Activated CD8-positive, alpha-beta T cell treated with anti-CD3 and anti-CD28 coated beads for 36 hours (primary cell): ENCODE data around the gene CD80. TPM values are rescaled to one million over a fixed set of nuclear protein-coding genes. Genes with fewer than 3 reads are reported as not detected.
A peak's percentile ranks its signal among the peaks of the same experiment; 100 is the strongest.

Experiments
- ATAC-seq: fragments of 200-7000 bp; cut with Tn5 transposase; one replicate; pipeline ENCODE4 v1.10.0; 2021; ENCODE audit warnings: mild to moderate bottlenecking, moderate library complexity
- CTCF ChIA-PET: fragments of 350-600 bp; sonication (Branson Sonifier 250); formaldehyde crosslinking; loops from one replicate; lab custom pipeline; 2021; ENCODE audit warnings: antibody characterized with exemption; lab: Charles Lee
- POLR2A ChIA-PET: fragments of 350-600 bp; sonication (Branson Sonifier 250); formaldehyde crosslinking; loops from one replicate; lab custom pipeline; 2021; ENCODE audit warnings: antibody characterized with exemption; lab: Charles Lee
- DNase-seq: peaks from one replicate; pipeline ENCODE4 v3.0.0-alpha.2; 2020
- H3K27ac Mint-ChIP-seq: one replicate; pipeline ENCODE4 v1.8.0; 2021; ENCODE audit warnings: mild to moderate bottlenecking, mixed read lengths
- H3K27me3 Mint-ChIP-seq: one replicate; pipeline ENCODE4 v1.8.0; 2021; ENCODE audit warnings: mixed read lengths
- H3K36me3 Mint-ChIP-seq: one replicate; pipeline ENCODE4 v1.8.0; 2021; ENCODE audit warnings: low read depth, mixed read lengths
- H3K4me1 Mint-ChIP-seq: one replicate; pipeline ENCODE4 v1.8.0; 2021; ENCODE audit warnings: low read depth, mixed read lengths
- H3K4me3 Mint-ChIP-seq: one replicate; pipeline ENCODE4 v1.8.0; 2021; ENCODE audit warnings: mild to moderate bottlenecking, moderate library complexity, mixed read lengths
- H3K9me3 Mint-ChIP-seq: one replicate; pipeline ENCODE4 v1.8.0; 2021; ENCODE audit warnings: mixed read lengths
- CTCF ChIP-seq: fragments of 200-600 bp; IDR thresholded peaks from one replicate; pipeline ENCODE4 v1.8.0; 2022; ENCODE audit warnings: antibody characterized with exemption, mild to moderate bottlenecking
- intact Hi-C: fragments of 100-400 bp; cut with micrococcal nuclease; formaldehyde crosslinking; loops from one replicate; pipeline ENCODE4 v1.10.0; 2022
- total RNA-seq, 2 experiments: library from RNA; stranded (reverse); gene quantifications; one replicate each; pipeline ENCODE4 v1.2.3, GENCODE V29; 2021

The CD80 gene
- total RNA-seq, 2 experiments from 2014 or later = 7.1 to 10.2 TPM

DNA sequence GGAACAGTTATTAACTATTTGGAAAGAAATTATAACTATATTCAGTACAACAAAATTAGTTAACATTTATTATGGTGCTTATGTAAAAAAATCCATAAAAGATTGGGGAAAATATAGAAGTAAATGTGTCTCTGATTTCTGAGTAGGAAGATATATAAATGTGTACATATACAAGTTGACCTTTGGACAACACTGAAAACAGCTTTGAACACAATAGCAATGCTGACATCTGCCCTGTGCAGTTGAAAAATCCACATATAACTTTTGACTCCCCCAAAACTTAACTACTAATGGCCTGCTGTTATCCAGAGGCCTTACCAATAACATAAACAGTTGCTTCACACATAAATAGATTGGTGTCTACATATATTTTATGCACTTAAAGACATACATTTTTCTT, 48.7 kb downstream of the CD80 start:
- no peaks in the 10 kb centered on the region for H3K9me3 Mint-ChIP-seq
- no peak for ATAC-seq
- no peaks in the 10 kb centered on the region for H3K27me3 Mint-ChIP-seq
- DNase-seq = no peak
- intact Hi-C loops = no loop called here
- peaks cover 50% of the 10 kb centered on the region for H3K4me1 Mint-ChIP-seq
- H3K36me3 Mint-ChIP-seq = peaks cover 65% of the 10 kb centered on the region
- ChIA-PET POLR2A (no interaction called here), CTCF (no interaction called here)
- H3K4me3 Mint-ChIP-seq = no peak overlapping the region
- no peak overlapping the region for H3K27ac Mint-ChIP-seq
- TF ChIP-seq CTCF = no peak

DNA sequence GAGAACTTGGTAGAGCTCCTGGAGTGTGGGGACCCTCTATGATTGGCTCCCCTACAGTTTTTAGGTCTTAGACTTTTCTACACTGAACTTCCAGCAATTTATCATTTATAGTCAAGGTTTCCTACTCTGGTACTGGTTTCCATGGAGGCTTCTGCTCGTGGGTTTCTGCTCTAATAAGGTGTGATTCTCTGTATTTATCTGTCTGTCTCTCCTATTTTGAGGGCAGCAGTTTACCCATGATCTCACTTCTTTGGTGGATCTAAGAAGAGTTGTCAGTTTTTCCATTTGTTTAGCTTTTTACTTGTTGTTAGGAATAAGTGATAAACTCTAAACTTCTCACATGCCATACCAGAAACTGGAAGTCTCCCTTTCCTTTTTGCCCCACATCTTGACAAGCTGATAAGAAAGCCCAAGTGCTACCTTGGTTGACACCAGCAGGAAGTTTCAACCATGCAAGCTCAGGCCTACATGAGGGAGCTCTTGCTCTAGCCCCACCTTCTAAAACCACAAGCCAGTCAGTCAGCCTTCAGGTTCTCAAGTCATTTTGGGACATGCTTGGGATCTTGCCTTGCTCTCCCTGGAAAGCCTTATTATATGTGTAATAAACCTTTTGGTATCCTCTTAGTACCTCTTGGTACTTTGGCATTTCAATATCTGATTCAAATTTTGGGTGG, 51.1 kb downstream of the CD80 start:
- peaks cover 57% of the 10 kb centered on the region for H3K36me3 Mint-ChIP-seq
- H3K9me3 Mint-ChIP-seq = no peaks in the 10 kb centered on the region
- POLR2A ChIA-PET = interaction anchor here (0.6 to 1.8 kb wide), 4 partner anchors 10 to 205 kb away, joined by 3 to 11 read pairs (median 4); partner anchors contain the start of genes TIMMDC1 and TMEM39A
- no peak for TF ChIP-seq CTCF
- intact Hi-C loops = loop anchor here (5.0 kb wide), 1 partner anchor 49 kb away; the partner anchor contains the start of gene CD80
- DNase-seq (peak; percentile 52), ATAC-seq (peak; percentile 89)
- peak overlapping the region; percentile 1 for H3K4me3 Mint-ChIP-seq
- no peaks in the 10 kb centered on the region for H3K27me3 Mint-ChIP-seq
- H3K27ac Mint-ChIP-seq = peak overlapping the region; percentile 79
- H3K4me1 Mint-ChIP-seq = peaks cover 41% of the 10 kb centered on the region
- CTCF ChIA-PET = interaction anchor here (1.0 to 1.2 kb wide), 2 partner anchors 42 to 624 kb away, joined by 3 read pairs; no protein-coding TSS in a partner anchor

DNA sequence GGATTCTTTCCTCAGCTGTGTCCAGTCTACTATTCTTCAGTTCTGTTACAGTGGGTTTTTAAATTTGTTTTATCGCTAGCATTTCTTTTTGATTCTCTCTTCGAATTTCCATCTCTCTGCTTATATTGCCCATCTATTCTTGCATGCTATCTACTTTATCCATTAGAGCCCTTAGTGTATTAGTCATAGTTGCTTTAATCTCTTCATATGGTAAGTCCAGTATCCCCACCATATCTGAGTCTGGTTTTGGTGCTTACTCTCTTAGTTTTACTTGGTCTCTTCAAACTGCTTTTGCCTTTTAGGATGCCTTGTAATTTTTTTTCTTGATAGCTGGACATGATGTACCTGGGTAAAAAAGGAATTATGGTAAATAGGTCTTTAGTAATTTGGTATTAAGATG, 52.0 kb downstream of the CD80 start:
- POLR2A ChIA-PET = interaction anchor here (0.6 to 1.8 kb wide), 5 partner anchors 9 to 150 kb away, joined by 3 to 11 read pairs (median 4); partner anchors contain the start of genes TIMMDC1 and TMEM39A
- H3K4me1 Mint-ChIP-seq = peaks cover 37% of the 10 kb centered on the region
- H3K4me3 Mint-ChIP-seq = peak overlapping the region; percentile 57
- H3K27ac Mint-ChIP-seq = peak overlapping the region; percentile 79
- intact Hi-C loops = loop anchor here (5.0 kb wide), 1 partner anchor 50 kb away; the partner anchor contains the start of gene CD80
- H3K9me3 Mint-ChIP-seq = no peaks in the 10 kb centered on the region
- no peak for DNase-seq
- TF ChIP-seq CTCF = no peak
- H3K27me3 Mint-ChIP-seq = no peaks in the 10 kb centered on the region
- H3K36me3 Mint-ChIP-seq = peaks cover 56% of the 10 kb centered on the region
- no peak for ATAC-seq
- CTCF ChIA-PET = interaction anchor here (1.0 to 1.2 kb wide), 2 partner anchors 43 to 623 kb away, joined by 3 read pairs; no protein-coding TSS in a partner anchor

DNA sequence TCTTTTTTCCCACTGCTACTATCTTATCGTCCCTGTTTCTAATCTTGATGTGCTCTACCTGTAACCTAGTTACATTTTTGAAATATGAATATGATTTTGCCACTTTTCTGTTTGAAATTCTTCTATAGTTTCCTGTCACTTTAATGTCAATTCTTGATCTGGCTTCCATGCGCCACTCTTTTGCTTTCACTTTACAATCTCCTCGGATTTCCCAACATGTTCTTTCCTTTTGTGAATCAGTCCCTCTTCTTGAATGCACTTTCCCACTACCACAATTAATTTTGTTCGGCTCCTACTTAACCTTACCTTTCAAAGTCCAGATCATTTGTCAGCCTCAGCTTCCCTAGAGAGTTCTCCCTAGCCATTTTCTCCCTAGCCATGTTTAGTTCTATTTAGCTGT, 52.8 kb downstream of the CD80 start:
- no peak for ATAC-seq
- H3K9me3 Mint-ChIP-seq = no peaks in the 10 kb centered on the region
- peaks cover 40% of the 10 kb centered on the region for H3K4me1 Mint-ChIP-seq
- H3K27me3 Mint-ChIP-seq = no peaks in the 10 kb centered on the region
- peak overlapping the region; percentile 79 for H3K27ac Mint-ChIP-seq
- H3K4me3 Mint-ChIP-seq = peak overlapping the region; percentile 57
- ChIA-PET POLR2A (interaction anchor here (1.4 kb wide), 1 partner anchor 149 kb away, joined by 3 read pairs; no protein-coding TSS in a partner anchor), CTCF (no interaction called here)
- peaks cover 58% of the 10 kb centered on the region for H3K36me3 Mint-ChIP-seq
- no peak for DNase-seq
- no peak for TF ChIP-seq CTCF
- intact Hi-C loops = loop anchor here (5.0 kb wide), 1 partner anchor 51 kb away; the partner anchor contains the start of gene CD80

- peaks cover 36% of the 10 kb centered on the region for H3K36me3 Mint-ChIP-seq
- no peaks in the 10 kb centered on the region for H3K9me3 Mint-ChIP-seq
- H3K4me3 Mint-ChIP-seq = peak overlapping the region; percentile 99
- intact Hi-C loops = no loop called here
- no peak for ATAC-seq
- no peak for TF ChIP-seq CTCF
- DNase-seq = no peak
- peaks cover 34% of the 10 kb centered on the region for H3K4me1 Mint-ChIP-seq
- H3K27me3 Mint-ChIP-seq = no peaks in the 10 kb centered on the region
- ChIA-PET CTCF (interaction anchor here (1.0 to 1.3 kb wide), 2 partner anchors 30 to 193 kb away, joined by 3 to 4 read pairs; no protein-coding TSS in a partner anchor), POLR2A (interaction anchor here (0.8 kb wide), 1 partner anchor 11 kb away, joined by 3 read pairs; no protein-coding TSS in a partner anchor)
- peak overlapping the region; percentile 14 for H3K27ac Mint-ChIP-seq
Measured at GRCh38 chr3:119500901-119501300, 58.5 kb downstream of the CD80 start.
